Epithelial cell of alveolus of lung (primary cell): Measurements from ENCODE around the gene MMP10. TPM values are rescaled to one million over a fixed set of nuclear protein-coding genes. Genes with fewer than 3 reads are reported as not detected.

Experiments used
- total RNA-seq: library from RNA; depleted of rRNA; stranded (reverse); fragments of >200 nt; gene quantifications from 2 replicates; pipeline ENCODE4 v1.2.1, GENCODE V29; 2015

The MMP10 gene
- total RNA-seq: 0.26 TPM in 1 of 2 replicates, not detected in the other

GRCh38 chr11:102780491-102780918, at the start of gene MMP10:
TSS of gene MMP10 (minus strand) at chr11:102780628. CDS start at chr11:102780591, 37 bp downstream.

GRCh38 chr11:102798012-102798746, 17.8 kb upstream of the MMP10 start, which contains the start of gene MMP1:
TSS of gene MMP1 (minus strand) at chr11:102798160. CDS start at chr11:102798092, 68 bp downstream.

GRCh38 chr11:102724904-102725500, 55.4 kb downstream of the MMP10 start, which contains the start of gene MMP8:
TSS of gene MMP8 (minus strand) at chr11:102724954. CDS start at chr11:102724855, 99 bp downstream.

Other genes starting within 250 kb of the MMP10 start
- 2.5 TPM in 1 of 2 replicates, not detected in the other for gene MMP7, start 249.9 kb downstream of the MMP10 start, total RNA-seq
- not detected in 2 replicates for gene MMP20, start 155.3 kb downstream of the MMP10 start, total RNA-seq
- gene MMP27, start 74.9 kb downstream of the MMP10 start, total RNA-seq: not detected in 2 replicates
- under 0.01 TPM in 1 of 2 replicates, not detected in the other for gene MMP8, start 55.7 kb downstream of the MMP10 start, total RNA-seq
- gene MMP1, start 17.5 kb upstream of the MMP10 start, total RNA-seq: 28.2 and 861 TPM in 2 replicates
- 0.40 and 1.2 TPM in 2 replicates for gene MMP3, start 63.0 kb upstream of the MMP10 start, total RNA-seq
- gene MMP12, start 94.4 kb upstream of the MMP10 start, total RNA-seq: not detected in 2 replicates
- 0.13 TPM in 1 of 2 replicates, not detected in the other for gene MMP13, start 175.1 kb upstream of the MMP10 start, total RNA-seq